ENCODE results near the gene BTRC. TPM values are rescaled to one million over a fixed set of nuclear protein-coding genes. Genes with fewer than 3 reads are reported as not detected.
"Not testable (repeated sequence)": the region's sequence is repeated elsewhere in the genome, so short reads cannot be mapped to it uniquely, and the experiment has no call there.

Gene BTRC
- total RNA-seq, 1 donor from 2014 or later, result 0.96 TPM

DNA sequence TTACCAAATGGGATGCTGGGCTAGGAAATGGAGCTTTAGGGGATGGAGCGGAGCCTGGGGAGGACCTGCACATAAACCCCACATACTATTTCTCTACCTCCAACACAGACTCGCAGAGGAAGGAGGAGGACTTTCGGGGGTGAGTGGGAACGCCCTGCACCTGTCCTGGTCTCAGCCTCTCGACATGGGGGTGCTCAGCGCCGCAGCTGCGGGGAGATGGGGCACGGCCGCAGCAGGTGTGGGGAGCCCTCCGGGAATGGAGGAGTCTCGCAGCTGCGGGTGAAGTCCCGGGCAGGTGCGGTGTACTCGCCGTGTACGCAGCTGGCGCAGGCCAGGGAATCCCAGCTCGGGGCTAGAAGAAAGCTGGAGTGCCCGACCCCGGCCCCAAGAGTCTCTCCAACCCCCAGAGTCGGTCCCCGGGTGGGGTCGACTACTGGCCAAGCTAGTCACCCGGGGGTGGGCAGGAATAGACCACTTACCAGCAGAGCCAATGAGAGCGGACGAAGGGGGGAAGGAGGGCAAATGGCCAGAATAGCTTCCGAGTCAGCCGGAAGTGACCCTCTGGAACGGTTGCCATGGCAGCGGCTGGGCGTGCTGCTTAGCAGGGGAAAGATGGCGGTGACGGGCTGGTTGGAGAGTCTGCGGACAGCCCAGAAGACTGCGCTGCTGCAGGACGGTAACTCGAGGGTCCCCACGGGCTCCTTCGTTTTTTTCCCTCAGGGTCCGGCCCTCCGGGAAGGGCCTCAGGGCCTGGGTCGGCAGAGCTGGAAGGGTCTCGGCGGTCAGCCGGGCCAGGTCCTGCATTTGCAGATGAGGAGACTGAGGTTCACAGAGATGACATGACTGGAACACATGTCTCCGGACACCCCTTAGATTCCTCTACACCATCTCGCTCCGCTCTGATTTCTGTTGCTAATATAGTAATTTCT lies 234.0 kb downstream of the BTRC start, which contains the start of the genes DPCD and POLL:
Gene DPCD (plus strand): TSS at position 597 of the 929 bp plus-strand sequence. CDS start 16 bp downstream, at position 613.
Gene POLL (minus strand): TSS at position 533 of the 929 bp plus-strand sequence. CDS start 897 bp downstream, outside the sequence.
- peak within 1 kb of the TSS; percentile 54 to 63 for H3K27ac ChIP-seq
- H3K9me3 ChIP-seq, result no peaks in the 10 kb centered on the region
- TF ChIP-seq, protein P1, sequence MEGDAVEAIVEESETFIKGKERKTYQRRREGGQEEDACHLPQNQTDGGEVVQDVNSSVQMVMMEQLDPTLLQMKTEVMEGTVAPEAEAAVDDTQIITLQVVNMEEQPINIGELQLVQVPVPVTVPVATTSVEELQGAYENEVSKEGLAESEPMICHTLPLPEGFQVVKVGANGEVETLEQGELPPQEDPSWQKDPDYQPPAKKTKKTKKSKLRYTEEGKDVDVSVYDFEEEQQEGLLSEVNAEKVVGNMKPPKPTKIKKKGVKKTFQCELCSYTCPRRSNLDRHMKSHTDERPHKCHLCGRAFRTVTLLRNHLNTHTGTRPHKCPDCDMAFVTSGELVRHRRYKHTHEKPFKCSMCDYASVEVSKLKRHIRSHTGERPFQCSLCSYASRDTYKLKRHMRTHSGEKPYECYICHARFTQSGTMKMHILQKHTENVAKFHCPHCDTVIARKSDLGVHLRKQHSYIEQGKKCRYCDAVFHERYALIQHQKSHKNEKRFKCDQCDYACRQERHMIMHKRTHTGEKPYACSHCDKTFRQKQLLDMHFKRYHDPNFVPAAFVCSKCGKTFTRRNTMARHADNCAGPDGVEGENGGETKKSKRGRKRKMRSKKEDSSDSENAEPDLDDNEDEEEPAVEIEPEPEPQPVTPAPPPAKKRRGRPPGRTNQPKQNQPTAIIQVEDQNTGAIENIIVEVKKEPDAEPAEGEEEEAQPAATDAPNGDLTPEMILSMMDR (IDR thresholded peaks at IDR 0.05), result no peak
- H3K4me3 ChIP-seq, result peak within 1 kb of the TSS; percentile 93 to 97
- H3K36me3 ChIP-seq, result peaks cover 0 to 26% of the 10 kb centered on the region in 2 donors
- H3K27me3 ChIP-seq, result no peaks in the 10 kb centered on the region
- intact Hi-C loops (cut with DNase I), result loop anchor here (5.0 kb wide), 2 partner anchors 236 to 676 kb away; partner anchors contain the start of genes BTRC and SLF2
- DNase-seq (ENCODE audit: low spot score in 2 of 2), result peak; percentile 80 to 98
- peaks cover 7 to 16% of the 10 kb centered on the region in 2 donors for H3K4me1 ChIP-seq

DNA sequence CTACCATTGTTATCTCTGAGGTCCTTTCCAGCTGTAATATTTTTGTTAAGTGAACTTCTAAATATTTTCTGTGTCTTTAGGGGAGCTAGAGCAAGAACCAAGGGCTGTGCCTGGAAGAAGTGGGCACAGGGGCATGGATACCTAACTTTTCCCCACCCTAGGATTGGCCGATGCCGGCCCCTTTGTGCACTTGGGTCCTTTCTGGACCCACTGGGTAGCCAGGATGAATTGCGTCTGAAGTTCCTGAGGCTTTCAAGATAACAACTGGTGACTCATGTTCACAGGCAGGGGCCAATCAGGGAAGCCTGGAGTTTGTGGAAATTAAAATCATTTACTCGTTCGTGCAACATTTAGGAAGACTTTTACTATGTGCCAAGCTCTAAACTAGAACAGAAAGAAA lies 234.9 kb downstream of the BTRC start:
- no peak for DNase-seq (ENCODE audit: low spot score in 2 of 2)
- Histone ChIP-seq H3K36me3 (peaks cover 0 to 17% of the 10 kb centered on the region in 2 donors), H3K9me3 (no peaks in the 10 kb centered on the region), H3K27me3 (no peaks in the 10 kb centered on the region), H3K27ac (no peak overlapping the region), H3K4me3 (peak overlapping the region; percentile 93 to 97), H3K4me1 (peaks cover 7 to 16% of the 10 kb centered on the region in 2 donors)
- intact Hi-C loops (cut with DNase I), result loop anchor here (5.0 kb wide), 2 partner anchors 237 to 677 kb away; partner anchors contain the start of genes BTRC and SLF2
- TF ChIP-seq, protein P1 (IDR thresholded peaks at IDR 0.05), result no peak

DNA sequence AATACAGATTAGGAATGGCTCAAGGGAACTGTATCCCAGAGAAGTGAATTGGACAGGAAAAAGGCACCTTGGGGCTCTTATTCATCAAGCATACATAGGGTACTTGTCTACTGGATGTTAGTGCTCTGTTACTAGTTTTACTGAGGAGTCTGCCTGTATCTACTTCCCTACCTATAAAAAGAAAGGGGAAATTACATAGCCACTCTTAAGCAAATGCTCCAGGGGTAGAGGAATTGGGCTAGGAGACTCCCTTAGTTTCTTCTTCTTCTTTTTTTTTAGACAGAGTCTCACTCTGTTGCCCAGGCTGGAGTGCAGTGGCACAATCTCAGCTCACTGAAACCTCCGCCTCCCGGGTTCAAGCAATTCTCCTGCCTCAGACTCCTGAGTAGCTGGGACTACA lies 239.4 kb downstream of the BTRC start:
- H3K27me3 ChIP-seq; H3K27ac ChIP-seq; intact Hi-C loops (cut with DNase I); H3K36me3 ChIP-seq; H3K9me3 ChIP-seq; DNase-seq (ENCODE audit: low spot score in 2 of 2); H3K4me1 ChIP-seq; H3K4me3 ChIP-seq: not testable (repeated sequence)

DNA sequence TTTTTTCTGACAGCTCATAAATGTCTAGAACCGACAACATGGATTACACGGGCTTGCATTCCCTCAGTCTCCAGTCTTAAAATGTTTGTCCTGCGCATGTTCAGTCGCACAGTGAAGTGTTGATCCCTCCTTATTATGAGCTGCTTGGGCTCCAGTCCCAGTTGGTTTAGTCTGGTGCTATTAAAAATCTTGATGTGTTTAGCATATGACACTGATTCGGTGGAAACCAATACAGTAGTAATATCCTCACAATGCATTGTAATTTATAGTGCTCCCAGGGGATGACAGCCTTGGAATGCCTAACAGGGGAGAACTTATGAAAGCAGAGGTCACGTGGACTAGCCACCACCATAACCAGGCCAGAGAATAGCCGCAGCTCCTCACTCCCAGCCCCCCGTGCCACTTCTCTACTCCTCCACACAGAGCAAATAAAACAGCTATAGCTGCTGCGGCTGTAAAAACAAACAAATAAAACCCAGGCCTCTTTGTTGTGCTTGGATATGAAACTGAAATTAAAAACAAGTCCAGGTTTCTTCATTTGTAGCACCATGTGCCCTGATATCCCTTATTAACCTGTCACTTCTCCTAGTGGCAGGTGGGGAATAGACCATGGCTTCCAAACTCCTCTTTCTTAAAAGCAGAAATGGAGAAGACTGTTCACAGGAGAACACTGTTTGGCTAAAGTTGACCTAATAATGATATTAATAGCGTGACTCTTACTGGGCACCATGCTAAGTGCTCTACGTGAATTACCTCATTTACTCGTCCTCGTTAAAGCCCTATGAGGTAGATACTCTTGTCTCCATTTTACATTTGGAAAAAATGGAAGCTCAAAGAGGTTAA lies 241.8 kb downstream of the BTRC start:
- intact Hi-C loops (cut with DNase I), result no loop called here
- no peaks in the 10 kb centered on the region for H3K9me3 ChIP-seq
- TF ChIP-seq, protein P1 (IDR thresholded peaks at IDR 0.05), result no peak
- DNase-seq (ENCODE audit: low spot score in 2 of 2), result no peak
- H3K27ac ChIP-seq, result no peak overlapping the region
- no peak overlapping the region for H3K4me3 ChIP-seq
- no peaks in the 10 kb centered on the region for H3K4me1 ChIP-seq
- H3K27me3 ChIP-seq, result no peaks in the 10 kb centered on the region
- H3K36me3 ChIP-seq, result no peaks in the 10 kb centered on the region

DNA sequence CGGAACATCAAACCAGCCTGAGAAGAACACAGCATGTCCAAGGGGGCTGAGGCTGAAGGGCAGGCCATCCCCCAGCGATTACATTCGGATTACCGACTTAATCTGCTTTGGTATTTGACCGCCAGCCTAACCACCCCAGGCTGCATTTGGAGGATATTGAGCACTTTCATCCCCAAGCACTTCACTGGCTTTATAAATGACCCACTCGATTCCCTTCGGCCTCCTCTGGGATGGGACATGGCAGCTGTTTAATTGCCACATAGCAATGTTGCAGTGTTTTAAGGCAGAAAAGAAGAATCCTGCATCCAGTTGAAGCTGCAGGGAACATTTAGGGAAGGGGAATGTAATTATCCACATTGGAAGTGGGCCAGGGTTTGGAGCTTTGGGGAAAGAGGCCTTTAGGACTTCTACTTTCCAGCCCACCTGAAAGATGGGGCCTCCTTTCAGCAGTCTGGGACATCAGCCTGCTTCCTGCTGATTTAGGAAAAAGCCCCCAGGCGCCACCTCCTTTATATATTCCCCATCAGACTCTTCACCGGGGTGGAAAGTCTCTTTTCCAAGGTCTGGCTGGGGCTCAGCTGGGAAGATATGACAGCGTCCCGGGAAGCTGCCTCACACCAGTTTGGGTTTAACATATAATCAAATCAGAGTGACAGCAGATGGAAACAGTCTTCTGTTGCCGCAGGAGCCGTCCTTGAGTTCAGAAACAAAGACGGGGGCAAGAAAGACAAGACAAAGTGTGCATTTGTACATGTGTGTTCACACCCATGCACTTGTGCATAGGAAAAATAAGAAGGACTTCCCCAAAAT lies 243.3 kb downstream of the BTRC start:
- no peaks in the 10 kb centered on the region for H3K4me1 ChIP-seq
- H3K36me3 ChIP-seq, result no peaks in the 10 kb centered on the region
- H3K27ac ChIP-seq, result no peak overlapping the region
- intact Hi-C loops (cut with DNase I), result no loop called here
- no peak overlapping the region for H3K4me3 ChIP-seq
- no peaks in the 10 kb centered on the region for H3K27me3 ChIP-seq
- TF ChIP-seq, protein P1 (IDR thresholded peaks at IDR 0.05), result no peak
- DNase-seq (ENCODE audit: low spot score in 2 of 2), result no peak
- no peaks in the 10 kb centered on the region for H3K9me3 ChIP-seq

All from ascending aorta (tissue), 2 donors.